HG02798 (cell line): Measurements from ENCODE around the gene DLG4.
A peak's percentile ranks its signal among the peaks of the same experiment; 100 is the strongest.
"Not testable (repeated sequence)": the region's sequence is repeated elsewhere in the genome, so short reads cannot be mapped to it uniquely, and the experiment has no call there.

Source experiments
- ATAC-seq: cut with Tn5 transposase; IDR thresholded peaks from one replicate; pipeline ENCODE4 v1.9.1; 2021; ENCODE audit warnings: mild to moderate bottlenecking; ENCODE audit not compliant: unreplicated experiment, poor library complexity

Gene DLG4

DNA sequence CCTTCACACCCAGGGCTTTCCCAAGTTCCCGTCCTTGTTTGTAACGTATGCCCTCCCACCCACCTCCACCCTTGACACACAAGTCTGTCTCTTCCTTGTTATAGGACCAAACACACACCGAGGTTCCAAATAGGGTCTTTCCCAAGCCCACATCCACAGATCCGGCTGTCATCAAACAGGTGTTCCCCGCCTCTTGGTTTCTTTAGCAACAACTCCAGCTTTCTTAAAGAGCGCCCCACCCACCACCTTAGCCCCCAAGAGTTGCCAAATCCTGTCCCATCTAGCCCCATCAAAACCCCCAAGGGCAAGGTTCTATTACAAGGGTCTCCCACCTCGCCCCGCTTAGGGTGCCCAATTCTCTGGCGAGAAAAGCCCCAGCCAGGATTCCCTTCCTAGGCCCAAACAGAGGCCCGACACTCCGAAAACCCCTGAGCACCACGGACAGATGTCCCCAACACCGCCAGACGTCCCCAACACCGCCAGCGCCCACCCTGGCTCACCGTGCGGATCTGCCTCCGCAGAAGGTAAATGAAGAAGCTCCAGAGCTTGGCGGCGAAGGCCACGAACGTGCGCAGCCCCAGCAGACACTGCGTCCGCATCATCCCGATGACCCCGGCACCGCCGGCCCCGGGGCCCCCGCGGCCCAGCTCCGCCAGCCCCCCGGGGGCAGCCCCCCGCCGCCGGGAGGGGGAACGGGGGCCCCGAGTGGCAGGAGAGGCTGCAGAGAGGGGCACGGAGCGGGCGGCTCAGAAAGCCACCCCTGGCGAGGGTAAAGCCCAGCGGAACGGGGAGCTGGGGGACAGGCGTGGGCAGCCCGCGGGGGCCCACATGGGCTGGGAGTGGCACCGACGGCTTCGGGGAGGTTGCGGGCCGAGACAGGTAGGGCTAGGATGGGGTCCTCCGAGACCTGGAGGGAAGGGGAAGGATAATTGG, 31.3 kb upstream of the DLG4 start:
- peak; percentile 7 for ATAC-seq

DNA sequence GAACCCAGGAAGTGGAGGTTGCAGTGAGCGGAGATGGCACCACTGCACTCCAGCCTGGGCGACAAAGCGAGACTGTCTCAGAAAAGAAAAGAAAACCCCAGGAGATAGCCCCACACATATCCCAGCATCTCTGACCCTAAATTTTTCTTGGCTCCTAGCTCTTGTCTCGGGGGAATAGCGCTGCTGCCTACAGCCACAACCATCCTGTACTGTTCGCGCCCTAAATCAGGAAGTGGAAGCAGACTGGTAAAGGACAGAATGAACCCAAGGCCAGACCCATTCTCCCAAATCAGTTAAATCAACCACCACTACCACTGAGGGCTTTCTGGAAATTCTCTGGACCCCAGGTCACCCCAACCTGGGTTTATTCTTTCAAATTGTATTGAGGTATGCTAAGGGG, 30.2 kb upstream of the DLG4 start:
- ATAC-seq: no peak

DNA sequence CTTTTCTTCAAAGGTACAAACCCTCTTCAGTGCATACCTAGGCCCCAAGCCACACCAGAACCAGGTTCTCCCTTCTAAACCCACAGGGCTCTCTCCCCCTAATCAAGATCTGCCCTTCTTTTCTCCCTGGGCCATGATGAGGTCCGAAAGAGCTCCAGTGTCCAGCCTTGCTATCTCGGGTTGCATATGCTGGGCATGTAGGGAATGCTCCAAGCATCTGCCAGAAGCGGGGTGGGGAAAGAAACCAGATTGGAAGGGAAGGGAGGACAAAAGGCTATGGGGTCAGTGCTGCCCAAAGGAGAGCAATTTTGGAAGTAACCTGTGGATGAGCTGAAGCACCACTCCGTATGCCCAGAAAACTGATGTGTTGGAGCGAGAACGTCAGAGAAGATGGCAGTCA, 29.6 kb upstream of the DLG4 start:
- ATAC-seq: no peak

DNA sequence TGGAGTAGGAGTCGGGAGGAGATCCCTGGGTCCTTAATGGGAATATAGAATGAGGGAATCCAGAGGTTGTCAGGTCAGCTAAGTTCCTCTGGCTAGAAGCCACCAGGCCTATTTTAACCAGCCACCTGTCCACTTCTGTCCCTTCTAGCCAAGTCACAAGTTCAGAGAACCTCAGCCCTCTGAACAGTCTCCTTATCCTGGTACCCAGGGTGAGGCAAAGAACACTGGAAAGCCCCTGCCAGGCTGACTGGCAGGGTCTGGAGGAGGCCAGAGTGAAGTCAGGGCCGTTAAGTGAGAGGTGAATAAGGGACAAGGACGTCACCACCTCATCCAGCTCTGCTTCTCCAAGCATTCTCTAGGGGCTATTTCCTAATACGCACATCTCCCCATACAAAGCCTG, 29.2 kb upstream of the DLG4 start:
- ATAC-seq: no peak

DNA sequence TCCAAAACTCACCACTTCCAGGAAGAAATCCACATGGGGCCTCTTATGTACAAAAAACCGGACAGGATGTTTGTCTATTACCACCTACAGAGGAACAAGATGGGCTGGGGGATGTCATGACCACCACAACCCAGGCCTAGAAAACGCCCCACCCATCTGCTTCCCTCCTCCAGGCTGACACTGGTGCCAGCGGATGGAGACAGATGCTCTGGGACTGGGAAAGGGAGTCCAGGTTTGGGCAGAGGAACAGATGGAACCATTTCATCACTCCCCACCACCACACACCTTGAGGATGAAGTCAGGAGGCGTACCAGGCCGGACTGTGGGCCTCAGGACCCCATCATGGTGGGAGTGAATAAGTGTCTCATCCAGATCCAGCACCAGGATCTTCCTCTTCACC, 27.1 kb upstream of the DLG4 start:
- ATAC-seq: no peak

DNA sequence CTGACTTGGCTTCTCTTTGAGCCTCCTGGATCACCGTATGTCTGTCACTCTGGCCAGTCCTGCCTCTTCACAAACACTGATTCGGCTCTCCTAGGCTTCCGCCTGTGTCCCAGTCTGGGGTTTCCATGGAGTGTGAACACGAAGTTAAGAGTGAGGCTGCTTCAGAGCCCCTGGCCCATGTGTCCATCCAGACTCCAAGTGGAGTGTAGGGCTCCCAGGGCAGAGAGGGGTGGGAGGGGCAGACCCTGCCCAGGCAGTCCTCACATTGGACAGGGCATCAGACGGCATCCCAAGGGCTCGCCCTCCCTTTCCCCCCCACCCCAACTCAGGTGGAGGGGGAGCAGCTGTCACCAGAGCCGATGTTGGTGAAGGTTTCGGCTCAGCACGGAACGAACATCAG, 24.2 kb upstream of the DLG4 start:
- not testable (repeated sequence) for ATAC-seq

DNA sequence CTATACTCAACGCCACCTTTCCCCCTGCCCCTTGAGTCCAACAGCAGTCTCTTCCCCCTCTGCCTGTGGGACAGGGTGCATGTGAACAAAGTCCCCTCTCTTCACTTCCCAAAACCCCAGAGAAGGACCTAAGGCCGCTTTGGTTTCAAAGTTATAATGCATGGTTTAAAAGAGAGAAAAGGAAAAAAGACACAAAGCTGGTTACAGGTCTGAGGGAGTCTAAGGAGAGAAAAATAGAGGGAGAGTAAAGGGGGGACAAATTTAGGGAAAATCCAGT, 23.8 kb upstream of the DLG4 start:
- no peak for ATAC-seq

DNA sequence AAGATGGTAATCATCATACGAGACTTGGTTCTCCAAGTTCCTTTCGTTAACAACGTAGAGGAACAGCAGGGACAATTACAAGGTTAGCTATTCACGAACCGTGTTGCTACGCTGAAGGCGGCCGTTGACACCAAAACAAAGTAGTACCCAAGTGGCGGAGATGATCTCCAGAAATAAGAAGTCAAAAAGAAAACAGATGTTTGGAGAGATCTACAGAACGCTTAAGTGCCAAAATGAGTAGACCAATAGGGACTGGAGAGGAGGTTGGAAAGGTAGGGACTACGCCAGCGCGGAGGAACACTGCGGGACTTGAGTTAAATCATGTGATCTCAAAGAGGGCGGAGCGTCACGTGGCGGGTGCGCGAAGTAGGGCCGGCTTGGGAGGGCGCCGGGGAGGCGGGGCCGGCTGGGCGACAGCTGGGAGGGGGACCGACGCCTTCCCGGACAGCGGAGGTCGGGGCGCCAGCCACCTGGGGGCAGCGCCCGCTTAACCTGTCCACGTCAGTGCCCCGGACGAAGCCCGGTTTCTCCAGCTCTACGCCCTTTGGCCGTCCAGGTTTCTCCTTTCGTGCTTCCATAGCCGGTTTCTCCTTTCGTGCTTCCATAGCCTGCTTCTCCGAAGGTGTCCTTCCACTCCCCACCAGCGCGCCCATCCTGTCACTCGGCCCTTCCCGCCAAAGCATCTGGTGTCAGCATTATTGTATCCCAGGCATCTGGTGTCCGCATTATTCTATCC, 23.2 kb upstream of the DLG4 start:
- ATAC-seq: peak; percentile 53

DNA sequence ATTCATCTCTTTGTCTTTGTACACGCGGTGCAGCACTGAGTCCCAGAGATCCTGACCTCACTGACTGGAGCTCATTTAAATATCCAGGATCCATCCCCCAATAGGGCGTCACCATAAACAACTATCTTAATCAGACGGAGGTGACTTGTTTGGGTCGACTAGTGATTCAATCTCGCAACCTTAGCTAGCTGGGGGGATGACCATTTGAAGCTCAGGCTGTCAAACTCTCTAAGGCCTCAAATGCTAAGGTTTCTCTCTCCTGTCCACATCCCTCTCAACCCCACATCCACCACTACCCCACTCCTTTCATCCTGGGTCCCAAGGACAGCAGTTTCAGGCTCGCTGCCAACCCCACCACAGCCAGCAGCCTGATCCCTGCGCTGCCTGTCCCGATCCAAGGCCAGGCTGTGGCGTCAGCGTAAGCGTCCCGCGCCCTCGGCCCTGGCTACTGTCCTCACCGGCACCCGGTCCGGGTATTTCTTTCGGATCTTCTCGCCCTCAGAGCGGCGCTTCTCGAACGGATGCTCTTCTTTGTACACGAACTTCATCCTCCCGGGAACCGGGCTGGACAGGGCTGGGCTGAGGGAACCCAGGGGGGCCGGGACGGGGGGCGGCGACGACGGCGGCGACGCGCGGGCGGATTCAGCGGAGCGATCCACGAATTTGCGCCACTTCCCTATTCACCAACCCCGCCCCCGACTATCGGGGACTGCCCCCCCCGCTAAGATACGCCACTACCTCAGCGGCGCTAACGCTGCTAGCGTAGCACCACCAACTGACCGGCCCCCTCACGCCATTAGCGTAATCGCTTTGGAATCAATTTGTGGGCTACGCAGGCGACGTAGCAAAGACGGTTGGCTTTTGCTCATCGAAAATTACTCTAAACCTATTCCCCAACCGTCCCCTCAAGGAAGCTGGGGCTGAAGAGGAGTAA, 22.4 kb upstream of the DLG4 start, which contains the start of gene GABARAP:
Gene GABARAP (minus strand): TSS at position 667 of the 934 bp plus-strand sequence. CDS start 119 bp downstream, at position 548.
- peak; percentile 45 for ATAC-seq

DNA sequence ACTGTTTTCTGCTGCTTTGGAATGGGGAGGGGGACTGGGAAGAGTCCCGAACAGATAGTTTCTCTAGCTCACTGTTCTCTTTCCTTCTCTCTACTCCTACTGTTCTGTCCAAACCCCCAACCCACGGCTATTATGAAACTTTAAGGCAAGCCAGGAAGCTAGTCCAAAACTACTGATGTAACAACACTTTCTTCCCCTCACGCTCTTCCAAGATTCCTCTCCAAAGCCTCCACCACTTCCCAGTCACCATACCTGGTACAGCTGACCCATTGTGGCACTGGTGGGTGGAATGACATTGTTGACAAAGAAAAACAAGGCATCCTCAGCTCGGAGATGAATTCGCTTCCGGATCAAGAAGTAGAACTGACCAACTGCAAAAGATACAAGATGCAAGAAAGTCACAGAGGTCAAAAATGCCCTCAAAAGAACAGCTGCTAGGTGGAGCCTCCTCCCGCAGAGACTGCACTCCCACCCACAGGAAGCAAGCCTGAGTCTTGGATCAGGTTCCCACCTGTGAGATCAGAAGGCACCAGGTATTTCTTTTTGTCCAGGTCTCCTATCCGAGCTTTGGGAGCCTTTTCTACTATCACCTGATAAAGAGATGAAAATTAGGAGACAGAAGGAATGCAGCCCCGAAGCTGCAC, 21.6 kb upstream of the DLG4 start:
- no peak for ATAC-seq

DNA sequence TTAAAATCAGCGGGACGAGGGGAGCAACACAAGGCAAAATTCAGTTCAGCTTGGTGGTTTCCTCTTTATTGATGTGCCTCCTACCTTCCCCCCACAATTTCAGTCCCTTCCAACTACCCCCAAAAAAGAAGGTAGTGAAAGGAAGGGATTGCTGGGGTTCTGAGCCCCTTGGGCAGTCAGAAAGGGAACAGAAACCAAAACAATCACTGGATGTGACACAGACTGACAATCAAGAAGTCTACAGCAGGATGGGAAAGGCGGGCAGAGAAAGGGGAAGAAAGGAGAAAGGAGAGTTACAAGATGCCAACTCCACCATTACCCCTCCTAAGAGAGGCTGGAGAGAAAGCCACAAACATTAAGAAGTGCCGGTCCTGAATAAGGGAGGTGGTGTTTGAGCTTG, 20.7 kb upstream of the DLG4 start:
- ATAC-seq: no peak

DNA sequence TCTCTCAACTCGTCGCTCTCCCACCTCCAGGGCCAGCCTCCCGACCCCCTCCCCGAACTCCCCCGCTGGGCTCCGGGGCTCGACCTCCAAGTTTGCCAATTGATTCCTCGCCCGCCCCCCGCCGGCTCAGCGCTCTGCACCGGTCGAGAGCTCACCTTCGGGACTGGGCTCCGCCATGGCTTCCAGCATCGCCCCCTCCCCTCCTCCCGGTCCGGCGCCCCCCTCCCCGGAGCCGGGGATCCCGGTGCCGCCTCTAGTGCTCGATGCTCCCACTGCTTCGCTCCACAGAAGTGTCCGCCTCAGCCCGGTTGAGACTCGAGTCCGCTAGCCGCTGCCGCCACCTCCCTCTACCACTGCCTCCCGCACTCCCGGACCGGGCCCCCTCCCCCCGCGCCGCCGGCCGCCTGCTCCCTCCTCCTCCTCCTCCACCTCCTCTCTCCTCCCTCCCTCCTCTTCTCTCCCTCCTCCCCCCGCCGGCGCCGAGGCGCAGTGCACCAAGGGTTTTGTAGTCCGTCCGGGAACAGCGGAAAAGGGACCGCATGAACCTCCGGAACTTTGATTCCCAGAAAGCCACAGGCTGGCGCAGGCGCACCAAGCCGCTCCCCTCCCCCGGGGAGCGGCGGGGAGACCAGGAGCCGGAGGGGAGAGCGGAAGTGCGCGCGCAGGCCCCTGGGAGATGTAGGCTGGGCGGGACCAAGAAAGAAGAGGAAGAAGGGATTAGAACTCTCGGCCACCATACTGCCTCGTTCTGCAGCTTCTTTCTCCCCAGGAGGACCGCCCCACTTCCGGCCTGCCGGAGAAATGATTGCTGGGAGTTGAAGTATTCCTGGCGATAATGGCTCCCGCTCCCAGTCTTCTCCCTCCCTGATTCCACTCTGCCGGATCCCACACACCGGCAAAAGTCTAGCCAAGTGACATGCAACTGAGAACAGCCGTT, 19.7 kb upstream of the DLG4 start, which contains the start of gene PHF23:
Gene PHF23 (minus strand): TSS at position 367 of the 937 bp plus-strand sequence. CDS start 178 bp downstream, at position 189.
- peak; percentile 64 for ATAC-seq

DNA sequence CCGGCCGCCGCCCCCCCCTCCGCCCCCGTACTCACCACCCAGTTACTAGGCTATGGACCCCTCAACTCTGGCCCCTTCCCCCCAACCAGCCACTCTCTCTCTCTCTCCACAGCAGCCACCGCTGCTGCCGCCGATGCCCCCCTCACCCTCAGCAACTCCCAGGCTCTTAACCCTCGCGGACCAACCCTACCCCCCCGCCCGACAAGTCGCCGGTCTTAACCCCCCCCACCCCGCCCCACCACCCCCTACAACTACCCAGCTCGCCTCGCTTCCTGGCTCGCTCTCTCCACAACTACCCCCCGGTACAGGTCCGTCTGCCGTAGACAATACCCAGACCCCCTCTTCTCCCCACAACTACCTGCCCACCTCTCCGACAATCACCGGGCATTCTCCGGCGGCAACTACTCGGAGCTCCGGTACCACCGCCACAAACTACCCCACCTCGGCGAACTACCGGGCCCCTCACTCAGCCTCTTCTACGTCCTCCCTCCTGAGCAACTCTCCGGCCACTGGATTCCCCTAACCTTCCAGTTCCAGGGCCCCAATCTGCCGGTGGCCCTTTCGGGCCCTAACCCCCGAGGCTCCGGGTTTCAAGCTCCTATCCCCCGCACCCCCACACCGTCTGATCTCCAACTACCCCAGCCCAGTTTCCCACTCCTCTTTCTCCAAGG, 18.9 kb upstream of the DLG4 start:
- no peak for ATAC-seq

DNA sequence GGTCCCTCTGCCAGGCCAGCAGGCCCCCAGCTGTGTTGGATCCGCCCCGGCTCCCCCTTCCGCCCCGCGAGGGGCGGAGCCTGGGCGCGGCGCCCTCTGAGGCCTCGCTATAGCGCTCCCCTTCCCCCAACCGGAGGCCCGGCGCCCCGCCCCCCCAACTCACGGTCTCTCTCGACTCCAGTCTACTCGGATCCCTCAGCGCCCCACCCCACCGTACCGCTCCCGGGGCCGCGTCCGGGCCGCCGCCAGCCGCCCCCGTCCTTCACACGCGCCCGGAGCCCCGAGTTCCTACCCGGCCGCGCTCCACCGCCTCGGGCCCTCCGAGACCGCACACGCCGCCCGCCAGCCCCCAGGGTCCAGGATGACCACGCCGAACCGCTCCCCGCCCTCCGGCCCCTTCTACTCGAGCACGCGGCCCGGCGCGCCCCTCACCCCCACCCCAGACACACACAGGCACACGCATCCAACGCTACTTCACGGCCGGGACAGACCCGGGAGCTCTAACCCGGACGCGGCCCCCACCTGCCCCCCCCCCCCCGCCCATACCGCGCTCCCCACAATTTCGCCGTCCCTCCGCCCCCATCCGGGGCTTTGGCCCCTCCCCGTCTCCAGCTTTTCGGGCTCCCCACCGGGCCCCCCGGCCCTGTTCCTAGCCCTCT, 18.3 kb upstream of the DLG4 start:
- ATAC-seq: peak; percentile 18

DNA sequence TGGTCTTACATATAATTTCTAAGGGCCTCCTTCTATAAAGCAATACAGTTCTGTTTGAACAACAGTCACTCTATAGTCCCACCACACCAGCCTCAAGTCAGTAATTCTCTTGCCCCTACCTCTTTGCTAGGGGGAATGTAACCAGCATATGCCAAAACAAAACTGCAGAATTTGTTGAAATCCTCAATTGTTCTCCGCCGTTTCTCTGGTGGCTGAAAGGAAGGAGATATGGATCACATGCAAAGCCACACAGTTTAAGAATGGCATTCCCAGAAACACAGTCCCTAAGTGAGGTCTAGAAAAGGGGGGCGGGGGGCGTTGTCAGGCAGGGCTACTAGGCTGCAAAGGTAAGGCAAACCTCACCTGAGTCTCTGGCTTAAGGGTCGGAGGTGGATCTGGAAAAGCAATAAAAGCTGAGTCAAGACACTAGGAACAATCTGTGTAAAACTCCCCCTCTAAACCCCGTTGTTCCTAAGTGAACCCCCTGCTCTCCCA, 17.7 kb upstream of the DLG4 start:
- no peak for ATAC-seq

DNA sequence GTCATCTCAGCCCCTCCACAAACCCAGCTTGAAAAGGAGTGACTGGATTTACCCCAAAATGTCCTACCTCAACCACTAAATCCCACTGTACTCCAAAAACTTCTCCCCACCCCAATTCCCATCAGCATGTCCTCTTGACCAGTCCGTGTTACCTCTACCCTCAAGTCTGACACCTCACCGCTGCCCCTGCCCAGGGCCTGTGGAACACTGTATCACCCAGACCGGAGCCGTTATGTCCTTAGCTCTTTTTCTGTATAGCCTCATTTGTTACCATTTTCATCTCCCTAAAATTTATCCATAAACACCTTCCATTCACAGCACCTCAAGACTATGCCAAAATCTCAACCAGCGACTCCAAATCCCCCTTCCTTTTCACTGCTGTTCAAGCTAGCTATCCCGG, 17.2 kb upstream of the DLG4 start:
- no peak for ATAC-seq
